Erythroblast (primary cell): ENCODE measurements around the gene RDH12.
A peak's percentile ranks its signal among the peaks of the same experiment; 100 is the strongest.
"Not testable (repeated sequence)": the region's sequence is repeated elsewhere in the genome, so short reads cannot be mapped to it uniquely, and the experiment has no call there.

Experiments
- DNase-seq, 2 experiments: peaks; one replicate each; lab custom pipeline; 2025; lab: John Stamatoyannopoulos, UW
- GATA1 ChIP-seq: IDR thresholded peaks from 2 replicates; pipeline ENCODE4 v1.6.1; 2011; ENCODE audit warnings: low read depth, mild to moderate bottlenecking, control low read depth, low read length, moderate library complexity
- POLR2A ChIP-seq: IDR thresholded peaks from 2 replicates; pipeline ENCODE4 v1.6.1; 2011; ENCODE audit warnings: mild to moderate bottlenecking, low read length

The RDH12 gene

DNA sequence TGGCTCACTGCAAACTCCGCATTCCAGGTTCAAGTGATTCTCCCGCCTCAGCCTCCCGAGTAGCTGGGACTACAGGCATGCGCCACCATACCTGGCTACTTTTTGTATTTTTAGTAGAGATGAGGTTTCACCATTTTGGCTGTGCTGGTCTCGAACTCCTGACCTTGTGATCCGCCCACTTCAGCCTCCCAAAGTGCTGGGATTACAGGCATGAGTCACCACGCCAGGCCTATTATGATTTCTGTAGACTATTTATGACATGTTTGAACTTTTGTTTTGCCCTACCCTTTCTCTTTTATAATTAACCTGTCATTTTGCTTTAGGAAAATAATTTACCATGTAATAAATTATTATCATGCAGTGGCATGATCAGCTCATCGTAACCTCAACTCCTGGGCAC, at the start of gene RDH12:
Gene RDH12 (plus strand): TSS at position 395 of the 400 bp plus-strand sequence. CDS start 20,757 bp downstream, outside the sequence.
- not testable (repeated sequence) for DNase-seq

DNA sequence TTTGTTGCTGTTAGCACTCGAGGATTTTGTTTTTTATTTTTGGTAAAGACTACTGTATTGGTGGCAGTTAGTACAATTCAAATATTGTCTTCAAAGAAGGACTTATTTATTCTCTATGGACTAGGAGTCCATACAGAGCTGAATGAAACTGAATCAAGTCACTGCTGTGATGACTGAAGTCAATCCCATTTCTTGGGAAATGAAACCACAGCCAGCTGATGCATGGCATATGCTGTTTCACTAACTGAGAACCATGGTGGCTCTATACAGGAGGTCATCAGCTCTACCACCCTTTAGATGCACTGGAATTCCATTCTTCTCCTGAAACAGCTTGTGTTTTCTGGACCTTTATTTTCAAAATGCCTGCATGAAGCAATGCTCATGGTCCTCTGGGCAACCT, 49.5 kb upstream of the RDH12 start:
- DNase-seq: no peak
- no peak for TF ChIP-seq GATA1
- no peak for TF ChIP-seq POLR2A

DNA sequence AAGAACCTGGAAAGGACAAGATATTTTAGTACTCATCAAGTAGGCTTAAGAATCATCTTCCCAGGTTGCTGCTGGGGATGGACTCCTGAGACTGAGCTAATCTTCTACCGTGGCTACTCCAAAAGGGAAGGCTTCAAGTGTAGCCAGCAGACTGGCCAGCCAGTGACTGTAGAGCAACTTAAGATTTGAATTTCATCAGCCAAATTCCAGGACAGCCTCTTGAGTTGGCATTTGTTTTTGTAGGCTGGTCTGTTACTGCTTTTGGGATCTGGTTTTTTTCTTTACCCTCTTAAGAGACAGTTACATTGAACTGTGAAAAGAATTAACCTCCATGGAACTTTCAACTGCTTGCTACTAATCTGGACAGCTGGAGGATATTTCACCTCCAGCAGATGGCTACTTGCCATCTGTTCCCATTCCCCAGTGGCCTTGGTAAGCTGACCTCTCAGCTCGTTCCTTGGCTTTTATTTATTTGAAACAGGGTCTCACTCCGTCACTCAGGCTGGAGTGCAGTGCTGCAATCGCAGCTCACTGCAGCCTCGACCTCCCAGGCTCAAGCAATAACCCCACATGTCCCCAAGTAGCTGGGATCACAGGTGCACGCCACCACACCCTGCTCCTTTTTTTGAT, 47.9 kb upstream of the RDH12 start:
- no peak for TF ChIP-seq POLR2A
- TF ChIP-seq GATA1: no peak
- DNase-seq: no peak

DNA sequence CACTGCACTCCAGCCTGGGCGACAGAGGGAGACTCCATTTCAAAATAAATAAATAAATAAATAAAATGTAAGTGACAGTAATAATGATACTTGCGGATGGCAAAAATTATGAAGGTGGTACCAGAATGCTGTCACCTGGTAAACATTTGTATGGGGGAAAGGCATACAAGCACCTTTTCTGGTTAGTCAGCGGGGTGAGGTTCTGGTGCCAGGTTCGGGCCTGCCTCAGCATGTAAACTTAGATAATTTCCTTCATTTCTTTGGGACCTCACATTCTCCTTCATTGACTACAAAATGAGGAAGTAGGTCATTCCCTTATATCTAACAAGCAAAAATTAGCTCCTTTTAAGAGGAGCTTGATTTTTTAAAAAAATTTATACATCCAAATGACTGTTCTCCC, 38.1 kb upstream of the RDH12 start:
- no peak for DNase-seq
- TF ChIP-seq GATA1: no peak
- TF ChIP-seq POLR2A: no peak

DNA sequence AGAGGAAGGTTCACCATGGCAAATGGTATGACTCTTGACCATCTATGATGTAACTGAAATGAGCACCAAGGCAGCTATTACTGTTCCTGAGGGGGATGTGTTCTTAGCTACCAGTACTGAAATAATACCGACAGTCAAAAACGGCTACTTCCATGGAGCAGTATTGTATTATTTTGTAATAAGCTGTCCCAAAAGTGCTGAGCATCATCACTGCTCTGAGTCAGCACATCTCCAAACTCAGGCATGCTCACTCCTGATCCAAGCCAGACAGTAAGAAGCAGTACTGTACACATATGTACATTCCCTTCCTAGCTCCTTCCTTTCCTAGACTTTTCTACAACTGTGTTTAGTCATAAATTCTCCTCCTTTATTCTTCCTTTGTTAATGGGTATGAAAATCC, 35.8 kb upstream of the RDH12 start:
- TF ChIP-seq POLR2A: no peak
- no peak for TF ChIP-seq GATA1

DNA sequence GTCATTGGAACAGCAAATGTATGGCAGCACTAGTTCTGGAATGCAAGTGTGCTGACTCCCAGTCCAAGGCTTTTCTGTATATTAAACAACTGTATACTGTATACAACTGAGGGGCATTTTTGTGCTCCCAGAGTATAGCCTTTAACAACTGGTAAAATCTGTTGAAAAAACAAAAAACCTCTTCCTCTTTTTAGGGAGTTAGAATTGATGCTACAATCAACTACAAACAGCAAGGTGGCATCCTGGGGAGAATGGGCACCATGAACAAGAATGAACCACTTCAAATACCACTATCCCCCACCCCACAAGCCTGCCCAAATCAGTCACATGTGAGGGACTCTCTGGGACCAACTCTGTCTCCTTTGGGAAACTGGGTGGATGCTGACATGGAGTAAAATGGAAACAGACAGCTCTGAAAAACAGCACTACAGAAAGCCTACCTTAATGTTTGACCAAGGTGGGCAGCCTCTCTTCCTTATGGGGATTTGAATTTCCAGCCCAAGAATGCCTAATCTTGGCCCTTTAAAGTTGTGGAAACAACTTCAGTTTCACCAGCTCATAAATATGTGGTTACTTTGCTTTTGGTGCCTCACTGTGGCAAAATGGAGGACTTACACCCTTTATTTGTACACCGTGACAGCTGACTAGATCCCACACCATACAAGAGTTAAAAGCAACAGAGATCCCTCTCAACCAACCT, 34.8 kb upstream of the RDH12 start:
- TF ChIP-seq POLR2A (no peak), GATA1 (no peak)
- peak; percentile 80 to 89 for DNase-seq

More for the DNA sequence above, 35.8 kb upstream of the RDH12 start:
- DNase-seq: peak; percentile 24 to 66

DNA sequence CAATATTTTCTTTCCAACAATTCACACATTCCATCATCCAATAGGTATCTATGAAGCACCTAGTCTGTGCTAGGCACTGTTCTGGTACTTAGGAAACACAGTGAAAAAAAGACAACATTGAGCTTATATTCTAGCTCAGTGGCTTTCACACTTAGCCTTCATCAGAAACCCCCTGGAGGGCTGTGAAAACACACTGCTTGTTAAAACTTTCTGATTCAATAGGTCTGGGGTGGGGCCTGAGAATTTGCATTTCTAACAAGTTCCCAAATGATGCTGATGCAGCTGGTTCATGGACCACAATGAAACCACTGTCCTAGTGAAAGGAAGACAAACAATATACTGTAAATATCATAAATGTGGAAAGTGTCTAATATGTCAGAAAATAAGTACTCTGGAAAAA, 33.1 kb upstream of the RDH12 start:
- DNase-seq: no peak
- TF ChIP-seq POLR2A (no peak), GATA1 (no peak)

DNA sequence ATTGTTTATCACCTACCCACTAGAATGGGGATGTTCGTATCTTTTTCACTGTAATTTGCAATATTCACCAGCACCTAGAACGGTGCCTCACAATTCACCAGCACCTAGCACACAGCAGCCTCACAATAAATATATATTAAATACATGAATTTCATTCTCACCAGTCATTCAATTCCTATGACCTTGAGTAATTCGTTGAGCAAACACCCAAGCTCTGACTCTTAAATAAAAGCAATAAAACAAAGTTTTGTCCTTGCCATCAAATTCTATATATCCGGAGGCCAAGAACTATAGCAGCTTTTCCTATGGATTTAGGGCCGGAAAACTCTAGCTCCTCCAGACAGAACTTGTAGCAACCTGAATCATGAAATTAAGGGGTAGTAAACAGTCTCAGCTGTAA, 28.2 kb upstream of the RDH12 start:
- no peak for DNase-seq
- TF ChIP-seq GATA1: no peak
- no peak for TF ChIP-seq POLR2A

DNA sequence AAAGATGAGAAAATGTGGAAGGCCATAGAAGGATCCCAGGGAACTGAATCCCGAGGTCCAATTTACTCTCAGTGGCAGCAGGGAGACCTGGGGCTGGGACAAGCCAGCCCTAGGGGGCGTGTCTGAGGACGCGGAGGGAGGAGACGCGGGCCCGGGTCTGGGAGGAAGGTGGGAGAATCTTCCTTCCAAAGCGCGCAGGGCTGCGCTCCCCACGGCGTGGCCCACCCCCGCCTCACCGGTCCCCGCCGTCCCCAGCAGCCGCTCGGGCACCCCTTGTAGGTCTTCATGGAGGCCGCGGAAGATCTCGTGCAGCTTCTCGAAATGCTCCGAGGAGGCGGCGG, 27.6 kb upstream of the RDH12 start:
- peak; percentile 66 to 83 for DNase-seq
- no peak for TF ChIP-seq GATA1
- TF ChIP-seq POLR2A: no peak

DNA sequence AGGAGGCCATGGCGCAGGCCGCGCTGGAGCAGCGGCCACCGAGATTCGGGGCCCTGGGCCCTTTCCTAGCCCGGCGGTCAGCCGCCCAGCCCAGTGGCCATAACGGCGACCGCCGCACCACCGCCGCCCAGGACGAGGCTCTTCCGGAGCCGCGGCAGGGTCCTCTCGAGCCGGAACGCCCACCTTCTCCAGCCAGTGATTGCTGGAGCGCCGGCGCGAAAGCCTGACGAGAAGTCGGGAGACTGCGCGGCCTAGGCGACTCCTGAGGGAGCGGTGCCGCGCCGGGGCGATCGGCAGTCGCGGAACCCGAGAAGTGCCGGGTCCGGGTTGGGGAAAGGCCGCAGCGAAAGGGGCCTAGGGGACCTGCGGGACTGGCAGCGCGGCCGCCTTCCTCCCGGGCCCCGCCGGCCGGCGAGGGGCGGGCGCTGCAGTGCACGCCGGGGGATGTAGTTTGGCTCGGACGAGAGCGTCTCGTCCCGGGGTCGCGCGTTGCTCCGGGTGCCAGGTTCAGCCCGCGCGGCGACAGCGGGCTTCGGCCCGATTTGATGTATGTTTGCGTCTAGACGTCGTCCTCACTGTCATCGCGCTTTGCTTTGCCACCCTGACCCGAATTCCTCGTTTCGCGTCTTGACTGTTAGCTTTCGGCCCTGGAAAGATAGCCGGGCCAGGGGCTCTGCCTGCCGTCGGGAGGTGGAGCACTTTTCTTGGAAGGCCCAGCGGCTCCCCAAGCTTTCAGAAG, 27.0 kb upstream of the RDH12 start, which contains the start of gene VTI1B:
Gene VTI1B (minus strand): TSS at position 153 of the 739 bp plus-strand sequence. CDS start 143 bp downstream, at position 10.
- TF ChIP-seq POLR2A (peak; percentile 79), GATA1 (no peak)
- DNase-seq: peak; percentile 87 to 93

DNA sequence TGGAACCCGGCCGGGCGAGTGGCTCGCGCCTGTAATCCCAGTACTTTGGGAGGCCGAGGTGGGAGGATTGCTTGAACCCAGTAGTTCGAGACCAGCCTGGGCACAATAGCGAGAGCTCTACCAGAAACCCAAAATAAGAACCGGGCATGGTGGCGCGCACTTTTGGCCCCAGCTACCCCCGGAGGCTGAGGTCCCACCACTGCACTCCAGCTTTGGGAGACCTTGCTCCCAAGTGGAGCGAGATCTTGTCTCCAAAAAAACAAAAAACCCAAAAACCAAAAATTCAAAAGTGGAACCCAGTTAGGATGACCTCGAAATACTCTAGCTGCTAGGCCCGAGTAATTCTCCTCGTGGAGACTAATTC, 26.5 kb upstream of the RDH12 start:
- peak; percentile 42 to 64 for DNase-seq
- TF ChIP-seq GATA1 (no peak), POLR2A (no peak)

DNA sequence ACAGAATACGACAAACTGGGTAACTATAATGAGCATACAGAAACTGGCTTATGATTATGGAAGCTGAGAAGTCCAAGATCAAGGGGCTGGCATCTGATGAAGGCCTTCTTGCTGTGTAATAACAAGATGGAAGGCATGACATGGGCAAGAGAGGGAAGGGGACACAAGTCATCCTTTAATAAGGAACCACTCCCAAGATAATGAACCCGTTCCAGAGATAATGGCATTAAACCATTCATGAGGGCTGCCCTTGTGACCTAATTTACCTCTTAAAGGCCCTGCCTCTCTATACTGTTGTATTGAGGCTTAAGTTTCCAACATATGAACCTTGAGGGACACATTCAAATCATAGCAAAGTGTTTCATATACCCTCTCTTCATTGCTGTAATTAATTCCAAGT, 22.7 kb upstream of the RDH12 start:
- TF ChIP-seq GATA1 (no peak), POLR2A (no peak)
- DNase-seq: peak; percentile 62 to 68

DNA sequence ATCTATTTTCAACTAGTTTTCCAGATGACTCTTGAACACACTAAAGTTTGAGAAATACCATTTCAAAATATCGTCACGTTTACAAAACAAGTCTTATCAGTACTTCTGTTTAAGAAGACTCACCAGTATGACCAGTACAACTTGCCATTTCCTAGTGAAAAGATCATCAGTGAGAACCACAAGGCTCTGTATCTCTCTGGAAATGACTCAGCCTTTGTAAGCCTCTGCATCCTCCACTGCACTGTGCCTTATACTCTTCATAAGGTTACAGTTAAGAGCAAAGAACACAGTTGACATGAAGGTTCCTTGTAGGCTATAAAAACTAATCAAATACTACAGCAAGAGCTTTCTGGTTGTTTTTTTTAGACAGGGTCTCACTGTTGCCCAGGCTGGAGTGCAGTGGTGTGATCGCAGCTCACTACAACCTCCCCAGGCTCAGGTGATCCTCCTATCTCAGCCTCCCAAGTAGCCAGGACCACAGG, 21.5 kb upstream of the RDH12 start:
- DNase-seq: peak; percentile 94 to 95
- TF ChIP-seq GATA1 (no peak), POLR2A (peak; percentile 56)

DNA sequence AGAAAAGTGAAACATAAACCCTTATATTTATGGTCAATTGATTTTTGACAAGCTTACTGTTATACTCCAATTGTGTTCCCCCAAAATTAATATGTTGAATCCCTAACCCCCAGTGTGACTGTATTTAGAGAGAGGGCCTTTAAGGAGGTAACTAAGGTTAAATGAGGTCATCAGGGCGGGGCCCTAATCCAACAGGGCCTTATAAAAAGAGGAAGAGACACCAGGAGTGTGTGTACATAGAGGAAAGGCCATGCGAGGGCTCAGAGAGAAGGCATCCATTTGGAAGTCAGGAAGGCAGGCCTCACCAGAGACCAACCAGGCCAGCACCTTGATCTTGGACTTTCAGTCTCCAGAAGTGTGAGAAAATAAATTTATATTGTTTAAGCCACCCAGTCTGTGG, 20.7 kb upstream of the RDH12 start:
- peak; percentile 77 to 82 for DNase-seq
- TF ChIP-seq POLR2A (no peak), GATA1 (no peak)
